Ovary (tissue), 9 donors: ENCODE results near the gene CYP3A5. TPM values are rescaled to one million over a fixed set of nuclear protein-coding genes. Genes with fewer than 3 reads are reported as not detected.
"Not testable (repeated sequence)": the region's sequence is repeated elsewhere in the genome, so short reads cannot be mapped to it uniquely, and the experiment has no call there.

Experiments
- DNase-seq, 5 donors: peaks; one replicate each; pipeline ENCODE4 v3.0.0-alpha.2; 2019 to 2020
- H3K27ac ChIP-seq, 2 donors: fragments of 200-600 bp; one replicate each; pipeline versions ENCODE4 v1.5.1 to v1.8.0; 2019 to 2022
- H3K27me3 ChIP-seq: fragments of 200-600 bp; one replicate; pipeline ENCODE4 v1.8.0; 2022
- H3K36me3 ChIP-seq: fragments of 200-600 bp; sonication (generic); one replicate; pipeline ENCODE4 v1.5.1; 2019
- H3K4me1 ChIP-seq: one replicate; pipeline ENCODE4 v1.8.1; 2013; ENCODE audit warnings: mild to moderate bottlenecking, moderate library complexity; ENCODE audit not compliant: insufficient read depth
- H3K4me3 ChIP-seq: fragments of 200-600 bp; sonication (generic); one replicate; pipeline ENCODE4 v1.5.1; 2017
- H3K9me3 ChIP-seq, 2 donors: fragments of 200-600 bp in 1 of 2; sonication (generic) in 1 of 2; one replicate each; pipeline versions ENCODE4 v1.5.1 to v1.8.1; 2013 to 2019; ENCODE audit warnings: mild to moderate bottlenecking in 1 of 2, moderate library complexity in 1 of 2
- EP300 ChIP-seq: sonication (generic); formaldehyde crosslinking; IDR thresholded peaks from one replicate; pipeline ENCODE4 v1.6.1; 2017; ENCODE audit warnings: antibody characterized with exemption
- POLR2A ChIP-seq: fragments of 450-650 bp; IDR thresholded peaks from one replicate; pipeline ENCODE4 v1.6.1; 2017; ENCODE audit warnings: antibody characterized with exemption, mild to moderate bottlenecking, moderate library complexity
- WGBS, 3 donors: extraction: QIAGEN DNeasy Blood & Tissue Kit in 1 of 3; methylation state at CpG; one replicate each; pipeline versions ENCODE4 v1.1.5 to v1.1.7; 2013 to 2017; 5-methylcytosine and 5-hydroxymethylcytosine counted together
- intact Hi-C, 4 donors: fragments of 100-400 bp; cut with DNase I; formaldehyde crosslinking; loops; one replicate each; pipeline versions ENCODE4 v1.11.0 to v1.15.1; 2022 to 2023
- polyA plus RNA-seq, 2 donors: library from polyadenylated mRNA; stranded (reverse); fragments of 200-250 nt in 1 of 2; fragments of 350-450 nt in 1 of 2; fragmentation: Illumina TruSeq in 1 of 2; extraction: RNeasy Lipid Tissue Mini Kit (QIAGEN cat#74804) in 1 of 2; gene quantifications; one replicate each; pipeline ENCODE4 v1.2.3, GENCODE V29; 2013 to 2014
- total RNA-seq, 7 donors: library from RNA; depleted of rRNA in 2 of 7; stranded (reverse); fragments of >200 nt in 2 of 7; fragmentation: NEBNext Ultra II Directional in 3 of 7; extraction: Animal tissue kit (Norgen Biotek cat#: 25700) in 3 of 7; gene quantifications; one replicate each; pipeline versions ENCODE4 v1.1.0 to v1.2.4, GENCODE V29; 2016 to 2023
- TF ChIP-seq, protein P1 (sequence below), 3 donors: fragments of 450-650 bp in 2 of 3; fragments of 200-600 bp in 1 of 3; IDR thresholded peaks; one replicate each; pipeline versions ENCODE4 v1.5.1 to v1.8.0; 2016 to 2022; ENCODE audit warnings: antibody characterized with exemption in 3 of 3, mild to moderate bottlenecking in 1 of 3
- donor health status: DM: no; HTN: no; CAD: no; lungs with moderate emphysema.
- donor health status: DM: no; HTN: no; CAD: no.
- donor health status: Bipolar disorder and iron deficiency.
- donor health status: DM: yes; HTN: yes; CAD: no.
- donor health status: DM: no; HTN: no; CAD: no.
- donor health status: DM: yes; HTN: yes; CAD: no.

CYP3A5 gene
- total and polyA plus RNA-seq, 9 donors = 0.20 to 34.5 (median 1.3) TPM

DNA sequence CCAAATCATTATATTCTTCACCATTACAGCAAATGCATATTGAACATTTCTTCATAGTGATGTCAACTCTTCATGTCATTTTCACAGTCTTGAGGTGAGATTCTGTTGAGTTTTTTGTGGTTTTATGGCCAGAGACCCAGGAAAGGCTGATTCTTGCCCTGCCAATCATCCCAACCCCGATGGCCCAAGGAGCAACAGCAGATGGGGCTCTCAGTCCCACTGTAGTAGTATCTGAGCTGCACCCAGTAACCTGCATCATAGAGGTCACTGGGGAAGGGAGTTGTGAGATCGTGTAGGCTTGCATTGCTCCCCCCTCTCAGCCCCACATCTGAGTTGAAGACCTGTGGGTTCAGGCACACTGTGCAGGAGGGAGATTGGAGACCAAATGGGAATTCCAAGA is 36.3 kb downstream of the CYP3A5 start:
- Histone ChIP-seq H3K4me1 (no peaks in the 10 kb centered on the region), H3K27me3 (no peaks in the 10 kb centered on the region), H3K4me3 (no peak overlapping the region), H3K9me3 (no peaks in the 10 kb centered on the region), H3K36me3 (no peaks in the 10 kb centered on the region), H3K27ac (no peak overlapping the region)
- TF ChIP-seq POLR2A (no peak), EP300 (no peak)
- TF ChIP-seq, protein P1, sequence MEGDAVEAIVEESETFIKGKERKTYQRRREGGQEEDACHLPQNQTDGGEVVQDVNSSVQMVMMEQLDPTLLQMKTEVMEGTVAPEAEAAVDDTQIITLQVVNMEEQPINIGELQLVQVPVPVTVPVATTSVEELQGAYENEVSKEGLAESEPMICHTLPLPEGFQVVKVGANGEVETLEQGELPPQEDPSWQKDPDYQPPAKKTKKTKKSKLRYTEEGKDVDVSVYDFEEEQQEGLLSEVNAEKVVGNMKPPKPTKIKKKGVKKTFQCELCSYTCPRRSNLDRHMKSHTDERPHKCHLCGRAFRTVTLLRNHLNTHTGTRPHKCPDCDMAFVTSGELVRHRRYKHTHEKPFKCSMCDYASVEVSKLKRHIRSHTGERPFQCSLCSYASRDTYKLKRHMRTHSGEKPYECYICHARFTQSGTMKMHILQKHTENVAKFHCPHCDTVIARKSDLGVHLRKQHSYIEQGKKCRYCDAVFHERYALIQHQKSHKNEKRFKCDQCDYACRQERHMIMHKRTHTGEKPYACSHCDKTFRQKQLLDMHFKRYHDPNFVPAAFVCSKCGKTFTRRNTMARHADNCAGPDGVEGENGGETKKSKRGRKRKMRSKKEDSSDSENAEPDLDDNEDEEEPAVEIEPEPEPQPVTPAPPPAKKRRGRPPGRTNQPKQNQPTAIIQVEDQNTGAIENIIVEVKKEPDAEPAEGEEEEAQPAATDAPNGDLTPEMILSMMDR (IDR thresholded peaks at IDR 0.05) = no peak
- intact Hi-C loops = no loop called here
- 77 to 88% (median 88%) methylated on average over 2 of the region's 2 CpGs for WGBS, 3 donors
- no peak for DNase-seq

DNA sequence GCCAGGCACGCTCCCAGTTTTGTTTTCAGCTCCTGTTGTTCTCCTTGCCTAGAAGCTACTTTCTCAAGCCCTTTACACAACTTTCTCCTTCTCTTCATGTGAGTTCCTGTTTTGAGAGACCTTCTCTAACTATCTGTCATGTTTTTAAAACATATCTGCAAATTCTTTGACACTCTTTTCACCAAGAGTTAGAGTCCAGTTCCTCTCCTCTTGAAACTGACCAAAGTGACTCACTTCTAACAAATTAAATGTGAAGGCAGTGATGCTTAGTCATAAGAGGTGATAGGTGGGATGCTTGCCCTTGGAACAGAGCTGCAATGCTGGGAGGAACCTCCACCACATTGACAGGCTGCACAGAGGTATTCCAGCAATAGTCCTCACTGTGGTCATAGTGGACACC is 37.8 kb downstream of the CYP3A5 start:
- Histone ChIP-seq H3K4me1 (no peaks in the 10 kb centered on the region), H3K27me3 (no peaks in the 10 kb centered on the region), H3K27ac (no peak overlapping the region), H3K4me3 (no peak overlapping the region), H3K9me3 (no peaks in the 10 kb centered on the region), H3K36me3 (no peaks in the 10 kb centered on the region)
- no peak for DNase-seq
- intact Hi-C loops = no loop called here
- TF ChIP-seq EP300 (no peak), POLR2A (no peak)
- TF ChIP-seq, protein P1 (IDR thresholded peaks at IDR 0.05) = no peak
- 95 to 100% (median 97%) methylated on average over 1 of the region's 1 CpG for WGBS, 3 donors

DNA sequence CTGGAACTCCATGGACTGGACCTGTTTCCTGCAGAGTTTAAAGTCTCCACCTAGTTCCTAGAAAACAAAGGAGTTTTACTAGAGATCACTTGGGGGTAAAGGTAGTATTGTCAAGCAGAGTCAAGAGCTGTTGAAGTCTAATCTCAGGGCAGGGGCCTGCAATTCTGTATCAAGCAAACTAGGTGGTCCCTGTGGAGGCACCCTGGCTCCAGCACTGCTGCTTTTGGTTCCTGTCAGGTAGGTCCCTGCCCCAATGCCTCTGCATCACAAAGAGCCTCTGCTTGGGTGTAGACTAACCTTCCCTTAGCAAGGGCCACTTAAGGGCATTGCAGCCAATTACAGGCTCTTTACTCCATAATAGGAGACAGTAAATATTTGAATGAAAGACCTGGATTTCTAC is 40.5 kb downstream of the CYP3A5 start:
- intact Hi-C loops = no loop called here
- TF ChIP-seq, protein P1 (IDR thresholded peaks at IDR 0.05) = no peak
- no peak for TF ChIP-seq EP300
- no peak for TF ChIP-seq POLR2A

DNA sequence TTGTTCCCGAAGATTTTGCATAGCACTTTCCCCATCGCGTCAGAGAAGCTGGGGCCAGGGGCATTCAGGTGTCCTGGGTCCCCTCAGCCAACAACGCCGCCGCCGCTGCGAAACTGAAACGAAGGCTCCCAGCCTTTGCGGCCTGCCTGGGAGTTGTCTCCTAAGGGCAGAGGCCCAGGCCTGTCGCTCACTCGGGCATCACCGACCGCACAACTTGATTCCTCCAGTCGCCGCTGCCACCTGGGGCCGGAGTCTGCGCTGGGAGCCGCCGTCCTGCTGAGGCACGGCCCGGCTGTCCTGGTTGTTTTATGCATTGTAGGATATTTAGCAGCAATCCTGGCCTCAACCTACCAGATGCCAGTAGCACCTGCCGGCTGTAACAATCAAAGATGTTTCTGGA is 41.1 kb downstream of the CYP3A5 start:
- Histone ChIP-seq H3K27ac (no peak overlapping the region), H3K4me3 (no peak overlapping the region), H3K36me3 (no peaks in the 10 kb centered on the region), H3K4me1 (no peaks in the 10 kb centered on the region), H3K9me3 (no peaks in the 10 kb centered on the region), H3K27me3 (no peaks in the 10 kb centered on the region)
- 90 to 95% (median 94%) methylated on average over 22 to 23 of the region's 23 CpGs for WGBS, 3 donors
- TF ChIP-seq, protein P1 (IDR thresholded peaks at IDR 0.05) = no peak
- no peak for TF ChIP-seq EP300
- no peak for TF ChIP-seq POLR2A
- intact Hi-C loops = no loop called here
- no peak for DNase-seq

More for the DNA sequence above, 40.5 kb downstream of the CYP3A5 start:
- Histone ChIP-seq H3K27me3 (no peaks in the 10 kb centered on the region), H3K4me3 (no peak overlapping the region), H3K9me3 (no peaks in the 10 kb centered on the region), H3K4me1 (no peaks in the 10 kb centered on the region), H3K27ac (no peak overlapping the region), H3K36me3 (no peaks in the 10 kb centered on the region)
- no peak for DNase-seq

DNA sequence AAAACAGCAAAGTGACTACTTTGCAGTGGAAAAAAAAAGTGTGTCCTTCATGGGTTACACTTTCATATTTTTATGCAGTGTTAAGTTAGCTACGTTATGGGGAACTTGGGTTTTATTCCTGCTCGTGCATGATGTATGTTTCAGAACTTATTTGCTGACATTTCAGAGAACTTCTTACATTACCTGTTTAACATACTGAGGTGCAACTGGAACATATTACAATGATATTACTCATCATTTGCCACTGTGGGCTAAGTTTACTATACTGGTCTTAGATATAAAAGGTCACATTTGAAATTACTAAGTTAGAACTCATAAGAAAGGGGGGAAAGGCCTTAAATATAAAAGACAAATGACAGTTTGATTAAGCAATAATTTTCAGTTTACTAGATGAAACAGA is 42.4 kb downstream of the CYP3A5 start:
- H3K36me3 ChIP-seq, DNase-seq, H3K4me3 ChIP-seq, H3K4me1 ChIP-seq, H3K9me3 ChIP-seq, intact Hi-C loops, H3K27ac ChIP-seq, H3K27me3 ChIP-seq: not testable (repeated sequence)
- WGBS, 3 donors = 73 to 81% (median 78%) methylated on average over 2 of the region's 2 CpGs
